Measurements from ENCODE around the gene SLC35F1.

GRCh38 chr6:118187568-118188164 lies 280.6 kb downstream of the SLC35F1 start:
- TF ChIP-seq EZH2phosphoT487 (IDR thresholded peaks at IDR 0.05; ENCODE audit: insufficient read depth, low read depth) (peak; percentile 93), EZH2 (IDR thresholded peaks at IDR 0.05; ENCODE audit: insufficient read depth, poor library complexity, severe bottlenecking) (no peak)
